WTC11 (cell line): ENCODE data around the gene ZDHHC19. TPM values are rescaled to one million over a fixed set of nuclear protein-coding genes. Genes with fewer than 3 reads are reported as not detected.

ENCODE experiments used
- AR ChIP-seq: fragments of 250-450 bp; sonication (Bioruptor Pico); IDR thresholded peaks from 2 replicates; pipeline ENCODE4 v1.9.0; 2021; ENCODE audit warnings: mild to moderate bottlenecking
- FOXJ3 ChIP-seq: sonication (generic); formaldehyde crosslinking; IDR thresholded peaks from 2 replicates; pipeline ENCODE4 v1.9.0; 2021; ENCODE audit warnings: missing genetic modification reagents, mild to moderate bottlenecking, borderline replicate concordance
- total RNA-seq: library from RNA; stranded (reverse); gene quantifications from 3 replicates; pipeline ENCODE4 v1.2.3, GENCODE V29; 2021

Gene ZDHHC19
- total RNA-seq, 1 experiment from 2014 or later, result 4.4 TPM

GRCh38 chr3:196149375-196149774, 61.8 kb downstream of the ZDHHC19 start (continued):
- TF ChIP-seq AR (CRISPR knock-in tag) (no peak), FOXJ3 (CRISPR knock-in tag) (no peak)

Other genes with a start within 250 kb of the ZDHHC19 start
- 92.8 to 143 TPM (median 93.4 TPM) in 3 replicates for gene TFRC, start 129.3 kb downstream of the ZDHHC19 start, total RNA-seq
- 6.9 to 8.4 TPM (median 7.6 TPM) in 3 replicates for gene SLC51A, start 5.1 kb upstream of the ZDHHC19 start, total RNA-seq
- 22.4 to 28.5 TPM (median 23.5 TPM) in 3 replicates for gene PCYT1A, start 76.3 kb upstream of the ZDHHC19 start, total RNA-seq
- 10.0 to 13.6 TPM (median 11.4 TPM) in 3 replicates for gene DYNLT2B, start 106.8 kb upstream of the ZDHHC19 start, total RNA-seq
- gene TM4SF19, start 127.0 kb upstream of the ZDHHC19 start, total RNA-seq, result not detected in 3 replicates
- 99.6 to 110 TPM (median 109 TPM) in 3 replicates for gene UBXN7, start 221.0 kb upstream of the ZDHHC19 start, total RNA-seq